ENCODE measurements around the gene CBFA2T2.

The CBFA2T2 gene

DNA sequence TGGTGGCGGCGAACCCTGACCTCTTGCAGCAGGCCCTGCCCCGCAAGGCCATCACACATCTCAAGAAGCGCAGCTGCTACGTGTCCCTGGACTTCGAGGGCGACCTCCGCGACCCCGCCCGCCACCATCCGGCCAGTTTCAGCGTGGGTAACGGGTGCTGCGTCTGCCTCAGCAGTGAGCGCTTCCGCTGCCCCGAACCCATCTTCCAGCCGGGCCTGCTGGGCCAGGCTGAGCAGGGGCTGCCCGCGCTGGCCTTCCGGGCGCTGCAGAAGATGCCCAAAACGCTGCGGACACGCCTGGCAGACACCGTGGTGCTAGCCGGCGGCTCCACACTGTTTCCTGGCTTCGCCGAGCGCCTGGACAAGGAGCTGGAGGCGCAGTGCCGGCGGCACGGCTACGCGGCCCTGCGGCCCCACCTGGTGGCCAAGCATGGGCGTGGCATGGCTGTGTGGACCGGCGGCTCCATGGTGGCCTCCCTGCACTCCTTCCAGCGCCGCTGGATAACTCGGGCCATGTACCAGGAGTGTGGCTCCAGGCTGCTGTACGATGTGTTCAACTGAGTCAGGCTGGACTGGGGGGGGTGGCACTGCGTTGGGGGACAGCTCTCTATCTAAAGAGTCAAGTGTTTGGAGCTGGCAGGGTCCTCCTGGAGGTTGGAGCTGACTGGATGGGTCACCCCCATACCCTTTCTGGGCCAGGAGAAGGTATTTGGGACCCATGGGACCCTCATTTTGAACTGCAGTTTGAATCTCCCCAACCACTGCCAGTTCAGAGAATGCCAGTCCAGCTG is 178.0 kb downstream of the CBFA2T2 start:
- TF ChIP-seq, protein P1, sequence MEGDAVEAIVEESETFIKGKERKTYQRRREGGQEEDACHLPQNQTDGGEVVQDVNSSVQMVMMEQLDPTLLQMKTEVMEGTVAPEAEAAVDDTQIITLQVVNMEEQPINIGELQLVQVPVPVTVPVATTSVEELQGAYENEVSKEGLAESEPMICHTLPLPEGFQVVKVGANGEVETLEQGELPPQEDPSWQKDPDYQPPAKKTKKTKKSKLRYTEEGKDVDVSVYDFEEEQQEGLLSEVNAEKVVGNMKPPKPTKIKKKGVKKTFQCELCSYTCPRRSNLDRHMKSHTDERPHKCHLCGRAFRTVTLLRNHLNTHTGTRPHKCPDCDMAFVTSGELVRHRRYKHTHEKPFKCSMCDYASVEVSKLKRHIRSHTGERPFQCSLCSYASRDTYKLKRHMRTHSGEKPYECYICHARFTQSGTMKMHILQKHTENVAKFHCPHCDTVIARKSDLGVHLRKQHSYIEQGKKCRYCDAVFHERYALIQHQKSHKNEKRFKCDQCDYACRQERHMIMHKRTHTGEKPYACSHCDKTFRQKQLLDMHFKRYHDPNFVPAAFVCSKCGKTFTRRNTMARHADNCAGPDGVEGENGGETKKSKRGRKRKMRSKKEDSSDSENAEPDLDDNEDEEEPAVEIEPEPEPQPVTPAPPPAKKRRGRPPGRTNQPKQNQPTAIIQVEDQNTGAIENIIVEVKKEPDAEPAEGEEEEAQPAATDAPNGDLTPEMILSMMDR (IDR thresholded peaks at IDR 0.05; ENCODE audit: low read depth, low read length, missing control alignments) = peak; percentile 93
- H3K4me3 ChIP-seq (replicated peaks; ENCODE audit: low read depth, low read length) = peak overlapping the region; percentile 64
- DNase-seq (ENCODE audit: extremely low read depth, low read depth) = peak; percentile 58

DNA sequence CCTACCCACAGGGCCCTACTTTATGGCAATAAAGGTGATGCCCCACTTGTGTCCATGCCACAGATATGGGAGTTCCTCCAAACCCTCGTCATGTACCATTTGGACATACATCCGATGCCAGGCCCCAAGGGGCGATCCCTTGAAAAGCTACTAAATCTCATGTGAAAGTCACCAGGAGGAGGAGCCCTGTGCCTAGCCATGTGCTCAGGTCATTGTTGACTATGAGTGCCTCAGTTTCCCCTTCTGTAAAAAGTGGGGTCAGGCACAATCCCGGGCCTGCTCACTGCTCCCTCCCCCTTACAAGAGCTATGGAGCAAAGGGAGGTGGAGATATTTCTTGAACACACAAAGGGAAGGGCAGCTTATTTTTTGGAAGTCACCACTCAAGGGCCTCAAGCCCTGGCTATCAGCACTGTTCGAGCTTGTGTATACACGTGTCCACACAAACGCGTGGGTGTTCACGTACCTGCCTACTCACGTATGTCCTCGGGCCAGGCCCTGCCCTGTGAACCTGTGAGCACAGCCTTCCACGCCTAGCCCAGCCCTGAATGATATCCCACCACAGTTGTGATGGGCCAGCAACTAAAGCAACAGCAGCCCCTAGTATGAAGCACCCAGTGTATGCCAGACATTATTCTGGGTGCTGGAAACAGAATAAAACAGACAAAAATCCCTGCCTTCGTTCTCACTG is 178.7 kb downstream of the CBFA2T2 start:
- H3K4me3 ChIP-seq (replicated peaks; ENCODE audit: low read depth, low read length) = peak overlapping the region; percentile 64
- TF ChIP-seq, protein P1 (IDR thresholded peaks at IDR 0.05; ENCODE audit: low read depth, low read length, missing control alignments) = no peak
- DNase-seq (ENCODE audit: extremely low read depth, low read depth) = no peak

DNA sequence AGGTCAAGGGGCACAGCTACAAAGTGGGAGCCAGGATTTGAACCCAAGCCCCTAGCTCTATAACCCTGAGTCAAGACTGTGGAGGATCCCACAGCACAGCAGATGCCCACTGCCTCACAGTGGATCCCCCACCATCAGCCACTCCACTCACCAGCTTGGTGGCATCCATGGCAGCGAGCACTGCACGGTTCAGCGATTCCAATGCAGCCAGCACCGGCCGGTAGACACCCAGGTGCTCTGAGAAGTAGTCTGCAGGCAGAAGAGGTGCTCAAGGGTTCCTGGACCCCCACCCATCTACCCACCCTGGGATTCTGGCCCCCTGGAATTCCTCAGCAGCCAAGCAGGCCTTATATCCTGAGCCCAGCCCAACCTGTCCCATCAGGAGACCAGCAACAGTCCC is 179.3 kb downstream of the CBFA2T2 start:
- no peak for DNase-seq (ENCODE audit: extremely low read depth, low read depth)
- TF ChIP-seq, protein P1 (IDR thresholded peaks at IDR 0.05; ENCODE audit: low read depth, low read length, missing control alignments) = no peak

DNA sequence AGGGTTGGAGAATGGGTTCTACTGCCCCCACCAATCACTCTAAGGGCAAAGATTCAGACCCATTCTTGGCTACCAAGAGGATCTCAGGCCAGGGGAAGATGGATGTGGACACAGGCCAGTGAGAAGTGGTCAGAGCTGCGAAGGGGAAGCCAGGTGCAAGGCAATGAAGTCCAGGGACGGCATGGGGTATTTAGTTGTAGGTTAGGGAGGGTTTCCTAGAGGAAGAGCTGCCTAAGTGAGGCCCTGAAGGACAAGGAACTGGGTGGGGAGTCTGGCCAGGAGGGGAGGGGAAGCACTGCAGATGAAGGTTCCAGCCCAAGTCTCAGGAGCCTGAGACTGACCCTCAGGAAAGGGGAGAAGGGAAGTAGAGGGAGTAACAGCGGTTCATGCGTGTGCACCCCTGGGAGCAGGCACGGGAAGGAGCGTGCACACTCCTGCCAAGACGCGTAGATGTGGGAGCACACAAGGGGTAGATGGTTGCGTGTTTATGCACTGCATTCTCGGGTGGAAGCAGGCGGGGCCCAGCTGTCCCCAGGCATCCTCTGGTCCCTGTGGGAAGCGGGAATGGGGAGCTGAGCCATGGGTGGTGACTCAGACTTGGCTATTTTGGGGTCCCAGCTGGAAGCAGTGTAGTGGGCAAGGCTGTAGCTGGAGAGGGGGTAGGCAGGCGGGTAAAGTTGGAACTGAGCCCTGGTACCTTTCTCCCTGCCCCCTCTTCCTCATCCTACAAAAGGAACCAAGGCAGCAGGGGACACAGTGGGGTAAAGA is 180.2 kb downstream of the CBFA2T2 start:
- no peak for DNase-seq (ENCODE audit: extremely low read depth, low read depth)
- no peak overlapping the region for H3K4me3 ChIP-seq (replicated peaks; ENCODE audit: low read depth, low read length)
- TF ChIP-seq, protein P1 (IDR thresholded peaks at IDR 0.05; ENCODE audit: low read depth, low read length, missing control alignments) = no peak

More for the DNA sequence above, 179.3 kb downstream of the CBFA2T2 start:
- no peak overlapping the region for H3K4me3 ChIP-seq (replicated peaks; ENCODE audit: low read depth, low read length)

DNA sequence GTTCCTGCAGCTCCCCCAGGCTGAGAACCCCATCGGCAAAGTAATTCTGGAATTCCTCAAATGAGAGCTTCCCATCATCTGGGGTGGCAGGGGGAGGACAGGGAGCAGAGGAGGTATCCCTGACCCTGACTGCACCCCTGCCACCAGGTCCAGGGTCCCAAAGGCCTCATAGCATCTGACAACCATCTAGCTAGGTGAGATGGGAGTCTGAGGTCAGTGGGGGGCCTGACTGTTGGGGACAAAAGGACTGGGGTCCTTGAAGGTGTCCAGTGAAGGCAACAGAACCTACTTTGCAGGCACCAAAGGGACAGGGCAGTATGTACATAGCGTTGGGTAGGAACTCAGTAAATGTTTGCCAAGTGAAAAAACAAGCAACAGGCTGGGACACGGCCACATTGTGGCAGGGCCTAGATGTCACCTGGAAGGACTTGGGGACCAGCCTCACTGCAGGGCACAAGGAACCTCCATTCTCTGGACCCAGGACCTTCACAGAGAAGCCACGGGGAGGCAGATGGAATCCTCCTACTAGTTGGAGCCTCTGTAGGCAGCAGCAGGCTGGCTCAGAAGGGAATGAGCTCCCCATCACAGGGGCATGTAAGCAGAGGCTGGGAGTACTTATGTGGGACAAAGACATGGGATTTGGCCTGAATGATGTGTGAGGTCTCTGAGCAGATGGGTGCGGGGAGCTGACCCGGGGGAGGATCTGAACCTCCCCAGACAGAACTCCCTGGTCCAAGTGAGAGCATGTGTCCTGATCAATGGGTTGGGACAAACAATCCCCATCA is 181.0 kb downstream of the CBFA2T2 start:
- H3K4me3 ChIP-seq (replicated peaks; ENCODE audit: low read depth, low read length) = no peak overlapping the region
- DNase-seq (ENCODE audit: extremely low read depth, low read depth) = no peak
- TF ChIP-seq, protein P1 (IDR thresholded peaks at IDR 0.05; ENCODE audit: low read depth, low read length, missing control alignments) = no peak

Data from HFF-Myc (cell line).